Right lobe of liver (tissue), 6 donors: ENCODE data around the gene LEPR. TPM values are rescaled to one million over a fixed set of nuclear protein-coding genes. Genes with fewer than 3 reads are reported as not detected.
"Not testable (repeated sequence)": the region's sequence is repeated elsewhere in the genome, so short reads cannot be mapped to it uniquely, and the experiment has no call there.

ENCODE experiments used
- ATAC-seq, 4 donors: fragments of 200-7000 bp; cut with Tn5 transposase; one replicate each; pipeline ENCODE4 v1.9.1; 2020; ENCODE audit warnings: mild to moderate bottlenecking in 4 of 4, moderate library complexity in 4 of 4
- DNase-seq, 3 donors: peaks; one replicate each; pipeline ENCODE4 v3.0.0-alpha.2; 2020
- H3K27ac ChIP-seq, 3 donors: fragments of 200-600 bp; one replicate each; pipeline ENCODE4 v1.8.0; 2022
- H3K27me3 ChIP-seq, 2 donors: fragments of 200-600 bp; one replicate each; pipeline ENCODE4 v1.8.0; 2022
- H3K36me3 ChIP-seq, 4 donors: fragments of 200-600 bp; sonication (generic) in 1 of 4; one replicate each; pipeline versions ENCODE4 v1.5.1 to v1.8.0; 2017 to 2022; ENCODE audit warnings: control low read depth in 1 of 4
- H3K4me1 ChIP-seq, 4 donors: fragments of 200-600 bp; sonication (generic) in 1 of 4; one replicate each; pipeline versions ENCODE4 v1.5.1 to v1.8.0; 2017 to 2022; ENCODE audit warnings: control low read depth in 1 of 4
- H3K4me3 ChIP-seq, 3 donors: fragments of 200-600 bp; one replicate each; pipeline ENCODE4 v1.8.0; 2022
- H3K9me3 ChIP-seq, 4 donors: fragments of 200-600 bp; sonication (generic) in 1 of 4; one replicate each; pipeline versions ENCODE4 v1.5.1 to v1.8.0; 2017 to 2022; ENCODE audit warnings: control low read depth in 1 of 4
- CTCF ChIP-seq, 4 donors: fragments of 200-600 bp in 3 of 4; fragments of 450-650 bp in 1 of 4; IDR thresholded peaks; one replicate each; pipeline versions ENCODE4 v1.5.1 to v1.8.0; 2016 to 2022; ENCODE audit warnings: antibody characterized with exemption in 4 of 4, mild to moderate bottlenecking in 2 of 4
- POLR2A ChIP-seq: fragments of 450-650 bp; IDR thresholded peaks from one replicate; pipeline ENCODE4 v1.6.1; 2017; ENCODE audit warnings: antibody characterized with exemption, mild to moderate bottlenecking
- WGBS: methylation state at CpG from one replicate; pipeline ENCODE4 v1.1.6; 2018; ENCODE audit warnings: low coverage, low lambda C conversion rate; ENCODE audit not compliant: insufficient coverage; ENCODE audit errors: missing lambda C conversion rate; 5-methylcytosine and 5-hydroxymethylcytosine counted together
- intact Hi-C, 2 donors: fragments of 100-400 bp; cut with DNase I; formaldehyde crosslinking; loops; one replicate each; pipeline versions ENCODE4 v1.11.2 to v1.14.1; 2022
- total RNA-seq, 6 experiments: library from RNA; depleted of rRNA in 2 of 6; stranded (reverse); fragments of >200 nt in 2 of 6; fragmentation: NEBNext Ultra II Directional in 3 of 6; extraction: Animal tissue kit (Norgen Biotek cat#: 25700) in 3 of 6; gene quantifications; one replicate each; pipeline versions ENCODE4 v1.1.0 to v1.2.4, GENCODE V29; 2016 to 2023
- donor health status: DM: no; HTN: yes; CAD: no.
- donor health status: DM: no; HTN: no; CAD: no.
- donor health status: DM: no; HTN: no; CAD: no.
- donor health status: DM: no; HTN: yes; CAD: no.
- donor health status: DM: no; HTN: yes; CAD: no.

Gene LEPR
- total RNA-seq, 6 experiments from 2014 or later = 26.8 to 264 (median 57.1) TPM

DNA sequence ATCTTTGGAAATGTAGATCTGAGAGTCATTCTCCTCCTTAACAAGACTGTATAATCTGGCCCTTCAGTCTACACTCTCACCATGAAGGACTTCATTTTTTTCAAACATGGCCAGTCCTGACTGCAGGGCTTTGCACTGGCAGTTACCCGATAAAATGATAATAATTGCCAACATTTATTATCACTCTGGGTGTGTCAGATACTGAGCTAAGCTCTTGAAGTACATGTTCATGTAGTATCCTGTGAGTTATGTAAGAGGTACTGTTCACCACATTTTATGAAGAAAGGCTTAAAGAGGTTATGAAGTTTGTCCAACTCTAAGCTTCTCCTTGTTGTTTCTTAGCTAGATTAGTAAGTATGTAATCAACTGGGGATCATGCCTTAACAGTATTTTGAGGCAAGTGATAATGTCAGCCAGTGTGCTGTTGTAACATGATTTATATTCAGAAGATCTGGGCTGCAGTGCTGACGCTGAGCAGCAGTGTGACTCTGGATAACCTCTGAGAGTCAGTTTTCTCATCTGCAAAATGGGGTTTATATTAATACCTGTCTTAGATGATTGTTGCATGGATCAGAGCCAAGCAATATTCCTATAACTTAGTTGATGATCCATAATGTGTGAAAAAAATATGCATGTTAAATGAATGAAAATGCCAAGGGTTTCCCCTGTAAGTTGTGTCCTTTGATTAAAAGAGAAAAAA lies 42.1 kb upstream of the LEPR start:
- ATAC-seq = no peak

GRCh38 chr1:65384426-65384825 lies 36.0 kb upstream of the LEPR start:
- DNase-seq, H3K4me3 ChIP-seq, ATAC-seq, H3K4me1 ChIP-seq, H3K27ac ChIP-seq, H3K9me3 ChIP-seq, intact Hi-C loops, H3K27me3 ChIP-seq, H3K36me3 ChIP-seq: not testable (repeated sequence)
- 96% methylated on average over 3 of the region's 5 CpGs for WGBS

More for the DNA sequence above, 42.1 kb upstream of the LEPR start:
- Histone ChIP-seq H3K36me3 (no peaks in the 10 kb centered on the region), H3K4me3 (no peak overlapping the region), H3K27ac (no peak overlapping the region), H3K4me1 (peaks cover 0 to 4% (median 0%) of the 10 kb centered on the region in 4 donors), H3K9me3 (no peaks in the 10 kb centered on the region), H3K27me3 (no peaks in the 10 kb centered on the region)
- TF ChIP-seq CTCF (IDR thresholded peaks at IDR 0.05) (no peak), POLR2A (no peak)
- whole genome bisulfite sequencing = 69% methylated on average over 2 of the region's 2 CpGs
- DNase-seq = no peak
- intact Hi-C loops = no loop called here

- Histone ChIP-seq H3K27me3 (no peaks in the 10 kb centered on the region), H3K9me3 (no peaks in the 10 kb centered on the region), H3K4me1 (no peaks in the 10 kb centered on the region), H3K36me3 (no peaks in the 10 kb centered on the region), H3K27ac (no peak overlapping the region), H3K4me3 (no peak overlapping the region)
- WGBS = 75% methylated on average over 3 of the region's 3 CpGs
- no peak for TF ChIP-seq CTCF (IDR thresholded peaks at IDR 0.05)
- TF ChIP-seq POLR2A = no peak
- intact Hi-C loops = no loop called here
- ATAC-seq (no peak), DNase-seq (no peak)
Observed at GRCh38 chr1:65386439-65386838, 34.0 kb upstream of the LEPR start.

DNA sequence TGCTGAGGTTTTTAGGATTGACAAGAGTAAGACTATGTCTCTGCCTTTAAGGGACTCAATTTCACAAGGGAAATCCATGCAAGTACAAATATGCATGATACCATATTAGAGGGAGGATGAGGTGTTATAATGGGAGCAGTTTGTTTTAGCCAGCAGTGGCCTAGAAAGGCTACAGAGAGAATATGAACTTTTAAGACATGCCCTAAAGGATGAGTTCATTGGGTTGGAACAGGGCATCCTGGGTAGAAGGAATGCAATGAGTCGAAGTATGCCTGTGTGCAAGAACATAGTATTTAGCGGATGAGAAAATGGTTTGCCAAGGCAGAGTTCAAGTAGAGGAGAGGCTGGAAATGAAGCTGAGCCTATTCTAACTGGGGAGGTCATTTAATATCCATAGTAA lies 32.6 kb upstream of the LEPR start:
- DNase-seq = no peak
- intact Hi-C loops = no loop called here
- Histone ChIP-seq H3K27me3 (no peaks in the 10 kb centered on the region), H3K36me3 (no peaks in the 10 kb centered on the region), H3K4me3 (no peak overlapping the region), H3K4me1 (no peaks in the 10 kb centered on the region), H3K9me3 (no peaks in the 10 kb centered on the region), H3K27ac (no peak overlapping the region)
- 88% methylated on average over 2 of the region's 2 CpGs for WGBS
- ATAC-seq = no peak
- TF ChIP-seq POLR2A (no peak), CTCF (IDR thresholded peaks at IDR 0.05) (no peak)

- no peak for DNase-seq
- no peaks in the 10 kb centered on the region for H3K27me3 ChIP-seq
- no peak overlapping the region for H3K27ac ChIP-seq
- H3K4me1 ChIP-seq = no peaks in the 10 kb centered on the region
- 61% methylated on average over 2 of the region's 3 CpGs for WGBS
- intact Hi-C loops = no loop called here
- no peaks in the 10 kb centered on the region for H3K36me3 ChIP-seq
- TF ChIP-seq CTCF (IDR thresholded peaks at IDR 0.05) = no peak
- no peak for TF ChIP-seq POLR2A
- no peak for ATAC-seq
- H3K4me3 ChIP-seq = no peak overlapping the region
- no peaks in the 10 kb centered on the region for H3K9me3 ChIP-seq
Observed at GRCh38 chr1:65388908-65389695, 31.4 kb upstream of the LEPR start.
